OCI-LY3 (cell line): Measurements from ENCODE around the gene NDUFS7.

ENCODE experiments used
- H2AFZ ChIP-seq: fragments of 200-600, 300-600 bp; shearing (Covaris generic); 2 replicates; pipeline ENCODE4 v1.6.0; 2014; ENCODE audit warnings: antibody characterized with exemption, low read depth, low read length
- H3K27ac ChIP-seq: fragments of 200-600, 300-600 bp; sonication (generic); 2 replicates; pipeline ENCODE4 v1.5.1; 2014; ENCODE audit warnings: mild to moderate bottlenecking, low read length, moderate library complexity, mixed read lengths
- H3K27me3 ChIP-seq: fragments of 200-600, 300-600 bp; sonication (generic); 2 replicates; pipeline ENCODE4 v1.6.1; 2014; ENCODE audit warnings: low read depth, low read length, mixed read lengths
- H3K36me3 ChIP-seq: fragments of 200-600, 300-600 bp; sonication (generic); replicated peaks from 2 replicates; pipeline ENCODE3; 2014; ENCODE audit warnings: low read depth, low read length, mixed read lengths
- H3K4me1 ChIP-seq: fragments of 300-600, 200-600 bp; sonication (generic); 2 replicates; pipeline ENCODE4 v1.6.1; 2014; ENCODE audit warnings: low read length, mixed read lengths
- H3K4me2 ChIP-seq: fragments of 200-600, 300-600 bp; sonication (generic); 2 replicates; pipeline ENCODE4 v1.6.1; 2014; ENCODE audit warnings: low read length, mixed read lengths
- H3K4me3 ChIP-seq: fragments of 300-600, 200-600 bp; sonication (generic); 2 replicates; pipeline ENCODE4 v1.5.1; 2014; ENCODE audit warnings: antibody characterized with exemption, mild to moderate bottlenecking, low read length, moderate library complexity
- H3K79me2 ChIP-seq: fragments of 300-600, 200-600 bp; shearing (Covaris generic); 2 replicates; pipeline ENCODE4 v1.6.1; 2014; ENCODE audit warnings: mild to moderate bottlenecking, low read length, mixed read lengths
- H3K9ac ChIP-seq: fragments of 300-600, 200-600 bp; shearing (Covaris generic); 2 replicates; pipeline ENCODE4 v1.6.0; 2014; ENCODE audit warnings: mild to moderate bottlenecking, low read length, moderate library complexity
- H3K9me3 ChIP-seq: fragments of 200-600, 300-600 bp; shearing (Covaris generic); 2 replicates; pipeline ENCODE4 v1.6.1; 2014; ENCODE audit warnings: low read length, mixed read lengths; ENCODE audit not compliant: insufficient read depth
- H4K20me1 ChIP-seq: fragments of 200-600, 300-600 bp; sonication (generic); 2 replicates; pipeline ENCODE4 v1.6.1; 2016; ENCODE audit warnings: low read length, mixed read lengths; ENCODE audit not compliant: insufficient read depth
- EZH2phosphoT487 ChIP-seq: fragments of 200-600 bp; shearing (Covaris generic); IDR thresholded peaks from 2 replicates; pipeline ENCODE4 v1.6.1; 2018; ENCODE audit warnings: antibody characterized with exemption, mixed run types, low read depth
- TF ChIP-seq, protein P1 (sequence below): fragments of 200-600, 300-600 bp; sonication (generic); IDR thresholded peaks from 2 replicates; pipeline ENCODE4 v1.5.1; 2014; ENCODE audit warnings: antibody characterized with exemption, low read length, low read depth

The NDUFS7 gene

DNA sequence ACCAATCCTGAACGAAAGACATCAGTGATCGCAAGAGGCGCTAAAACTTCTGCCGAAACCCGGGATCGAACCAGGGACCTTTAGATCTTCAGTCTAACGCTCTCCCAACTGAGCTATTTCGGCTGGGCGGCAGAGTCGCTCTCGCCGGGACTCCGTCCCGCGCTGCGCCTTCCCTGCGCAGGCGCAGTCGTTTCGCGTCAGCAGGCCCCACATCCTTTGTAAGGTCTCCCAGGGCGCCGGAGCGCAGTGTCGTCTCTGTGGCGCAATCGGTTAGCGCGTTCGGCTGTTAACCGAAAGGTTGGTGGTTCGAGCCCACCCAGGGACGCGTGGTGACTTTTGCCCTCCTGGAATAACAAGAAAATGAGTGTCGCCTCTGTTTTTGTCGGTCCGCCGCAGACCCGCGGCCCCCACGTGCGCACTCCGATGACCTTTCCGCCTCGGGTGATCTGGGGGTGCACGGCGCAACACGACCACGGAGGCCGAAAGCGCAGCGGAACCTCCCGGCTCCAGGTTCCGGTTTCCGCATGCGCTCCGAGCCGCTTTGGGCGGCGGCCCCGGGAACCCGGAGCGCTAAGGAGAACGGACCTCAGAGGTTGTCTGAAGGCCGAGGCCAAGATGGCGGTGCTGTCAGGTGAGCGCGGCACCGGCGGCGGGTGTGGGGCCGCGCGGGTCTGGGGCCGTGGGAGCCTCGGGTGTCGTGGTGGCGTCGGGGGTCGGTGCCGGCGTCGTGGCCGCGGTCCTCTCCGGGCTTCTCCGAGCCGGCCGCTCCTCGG, at the start of gene NDUFS7:
NDUFS7 (plus strand) TSS at position 596 of the 773 bp plus-strand sequence; CDS start at position 616, 20 bp downstream.
- H4K20me1 ChIP-seq: no peaks in the 10 kb centered on the region
- H3K4me3 ChIP-seq: peak within 1 kb of the TSS; percentile 91
- H3K27me3 ChIP-seq: no peaks in the 10 kb centered on the region
- H3K4me1 ChIP-seq: peaks cover 11% of the 10 kb centered on the region
- peaks cover 10% of the 10 kb centered on the region for H3K36me3 ChIP-seq
- TF ChIP-seq, protein P1, sequence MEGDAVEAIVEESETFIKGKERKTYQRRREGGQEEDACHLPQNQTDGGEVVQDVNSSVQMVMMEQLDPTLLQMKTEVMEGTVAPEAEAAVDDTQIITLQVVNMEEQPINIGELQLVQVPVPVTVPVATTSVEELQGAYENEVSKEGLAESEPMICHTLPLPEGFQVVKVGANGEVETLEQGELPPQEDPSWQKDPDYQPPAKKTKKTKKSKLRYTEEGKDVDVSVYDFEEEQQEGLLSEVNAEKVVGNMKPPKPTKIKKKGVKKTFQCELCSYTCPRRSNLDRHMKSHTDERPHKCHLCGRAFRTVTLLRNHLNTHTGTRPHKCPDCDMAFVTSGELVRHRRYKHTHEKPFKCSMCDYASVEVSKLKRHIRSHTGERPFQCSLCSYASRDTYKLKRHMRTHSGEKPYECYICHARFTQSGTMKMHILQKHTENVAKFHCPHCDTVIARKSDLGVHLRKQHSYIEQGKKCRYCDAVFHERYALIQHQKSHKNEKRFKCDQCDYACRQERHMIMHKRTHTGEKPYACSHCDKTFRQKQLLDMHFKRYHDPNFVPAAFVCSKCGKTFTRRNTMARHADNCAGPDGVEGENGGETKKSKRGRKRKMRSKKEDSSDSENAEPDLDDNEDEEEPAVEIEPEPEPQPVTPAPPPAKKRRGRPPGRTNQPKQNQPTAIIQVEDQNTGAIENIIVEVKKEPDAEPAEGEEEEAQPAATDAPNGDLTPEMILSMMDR: no peak
- no peak for TF ChIP-seq EZH2phosphoT487
- H3K4me2 ChIP-seq: peak within 1 kb of the TSS; percentile 89
- peaks cover 38% of the 10 kb centered on the region for H3K79me2 ChIP-seq
- peak within 1 kb of the TSS; percentile 80 for H3K9ac ChIP-seq
- H3K27ac ChIP-seq: peak within 1 kb of the TSS; percentile 80
- H3K9me3 ChIP-seq: no peaks in the 10 kb centered on the region
- H2AFZ ChIP-seq: peak within 1 kb of the TSS; percentile 23; the same call in 1 of the 2 replicates

DNA sequence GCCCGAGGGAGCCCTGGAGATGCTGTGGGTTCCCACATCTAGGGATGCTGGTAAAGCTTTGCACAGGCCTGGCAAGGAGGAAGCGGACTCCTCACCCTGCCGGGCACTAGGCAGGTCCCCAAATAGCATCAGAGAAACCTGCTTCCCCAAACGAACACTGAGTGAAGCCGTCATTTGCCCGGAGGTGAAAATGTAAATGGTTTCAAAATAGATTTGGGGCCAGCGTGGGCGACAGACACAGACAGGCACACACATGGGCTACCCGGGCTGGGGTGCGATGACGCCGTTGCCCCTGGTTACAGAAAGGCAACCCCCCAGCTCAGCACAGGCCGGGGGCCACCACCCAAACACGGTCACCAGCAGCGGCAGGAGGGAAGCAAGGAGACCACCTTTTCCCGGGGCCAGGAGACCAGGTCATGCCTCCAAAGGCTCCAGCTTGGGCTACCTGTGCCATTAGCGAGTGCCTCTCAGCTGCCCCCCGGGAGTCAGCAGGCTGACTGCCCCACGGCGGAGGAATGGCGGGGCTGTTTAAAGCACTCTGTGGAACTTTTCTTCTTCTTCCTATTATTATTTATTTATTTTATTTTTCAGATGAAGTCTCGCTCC, 47.5 kb upstream of the NDUFS7 start:
- H2AFZ ChIP-seq: no peak overlapping the region
- H3K9ac ChIP-seq: no peak overlapping the region
- no peak overlapping the region for H3K4me3 ChIP-seq
- H3K4me2 ChIP-seq: no peak overlapping the region
- H3K36me3 ChIP-seq: no peaks in the 10 kb centered on the region
- H3K27ac ChIP-seq: no peak overlapping the region
- no peaks in the 10 kb centered on the region for H4K20me1 ChIP-seq
- TF ChIP-seq, protein P1: no peak
- no peak for TF ChIP-seq EZH2phosphoT487
- no peaks in the 10 kb centered on the region for H3K4me1 ChIP-seq
- no peaks in the 10 kb centered on the region for H3K9me3 ChIP-seq
- H3K27me3 ChIP-seq: peaks cover 7% of the 10 kb centered on the region
- no peaks in the 10 kb centered on the region for H3K79me2 ChIP-seq

DNA sequence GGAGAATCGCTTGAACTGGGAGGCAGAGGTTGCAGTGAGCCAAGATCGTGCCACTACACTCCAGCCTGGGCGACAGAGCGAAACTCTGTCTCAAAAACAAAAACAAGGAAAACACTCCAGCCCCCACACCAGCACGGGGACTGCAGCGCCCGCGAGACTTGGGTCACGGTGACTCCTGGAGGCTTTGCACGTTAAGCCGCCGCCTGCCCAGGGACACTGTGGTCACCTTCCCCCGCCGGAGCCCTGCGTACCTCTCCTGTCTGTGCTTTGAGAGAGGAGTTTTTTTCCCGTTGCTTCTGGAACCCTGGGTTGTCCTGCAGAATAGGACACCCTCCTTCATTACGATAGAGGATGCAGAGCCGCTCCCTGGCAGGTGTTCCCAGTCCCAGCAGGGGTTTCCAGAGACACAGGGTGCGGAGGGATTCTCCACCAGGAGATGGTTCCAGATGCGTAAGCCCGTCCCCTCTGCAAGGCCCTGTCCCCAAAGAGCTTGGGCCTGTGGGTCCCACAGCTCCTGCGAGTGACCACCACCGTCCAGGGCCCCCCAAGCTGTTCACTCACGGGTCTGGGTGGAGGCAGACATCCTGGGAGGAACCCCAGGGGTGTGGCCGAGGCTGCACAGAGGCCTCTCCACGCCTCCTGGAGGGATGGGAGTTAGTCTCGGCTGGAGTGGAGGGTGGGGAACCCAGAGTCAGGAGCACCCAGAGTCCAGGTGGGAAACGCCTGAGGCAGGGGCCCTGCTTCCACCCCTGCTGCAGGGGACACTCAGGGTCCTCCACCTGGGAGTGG, 42.8 kb upstream of the NDUFS7 start:
- no peaks in the 10 kb centered on the region for H3K79me2 ChIP-seq

More for the DNA sequence above, 42.8 kb upstream of the NDUFS7 start:
- Histone ChIP-seq H3K9ac (no peak overlapping the region), H3K27ac (no peak overlapping the region), H3K4me2 (no peak overlapping the region), H3K4me1 (peaks cover 19% of the 10 kb centered on the region), H2AFZ (no peak overlapping the region), H3K27me3 (peaks cover 17% of the 10 kb centered on the region), H3K9me3 (no peaks in the 10 kb centered on the region), H3K36me3 (no peaks in the 10 kb centered on the region), H4K20me1 (no peaks in the 10 kb centered on the region), H3K4me3 (no peak overlapping the region)
- TF ChIP-seq, protein P1: no peak
- TF ChIP-seq EZH2phosphoT487: no peak
